Measurements from ENCODE around the gene C5orf15.
"Not testable (repeated sequence)": the region's sequence is repeated elsewhere in the genome, so short reads cannot be mapped to it uniquely, and the experiment has no call there.

C5orf15 gene

DNA sequence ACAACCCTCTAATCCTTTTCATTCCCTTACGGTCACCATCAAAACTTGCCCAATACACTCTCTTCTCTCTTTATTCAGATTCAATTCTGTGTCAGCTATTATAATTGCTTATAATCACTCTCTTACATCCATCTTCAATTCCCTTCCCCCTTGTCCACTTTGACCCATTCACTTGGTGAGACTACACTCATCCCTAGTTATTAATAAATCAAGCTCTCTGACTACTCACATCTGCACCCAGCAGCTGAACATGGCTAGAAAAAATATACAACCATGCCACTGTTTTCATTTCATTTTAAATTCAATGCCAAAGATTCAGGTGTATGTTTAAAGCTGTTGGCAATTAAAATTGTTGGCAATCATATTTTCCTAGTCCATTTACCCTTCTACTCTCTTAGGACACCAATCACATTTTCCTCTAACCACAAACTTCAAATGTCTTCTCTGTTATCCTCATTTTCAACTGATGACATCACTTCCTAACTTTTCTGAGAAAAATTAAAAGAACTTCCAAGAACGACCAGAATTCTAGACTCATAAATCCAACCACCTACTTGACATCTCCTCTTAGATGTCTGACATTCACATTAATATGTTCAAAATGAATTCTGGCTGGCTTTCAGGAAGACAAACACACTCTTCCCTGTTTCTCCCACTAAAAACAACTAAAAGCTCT is 5.5 kb downstream of the C5orf15 start:
- no peak for DNase-seq (ENCODE audit: low read depth in 2 of 2)

DNA sequence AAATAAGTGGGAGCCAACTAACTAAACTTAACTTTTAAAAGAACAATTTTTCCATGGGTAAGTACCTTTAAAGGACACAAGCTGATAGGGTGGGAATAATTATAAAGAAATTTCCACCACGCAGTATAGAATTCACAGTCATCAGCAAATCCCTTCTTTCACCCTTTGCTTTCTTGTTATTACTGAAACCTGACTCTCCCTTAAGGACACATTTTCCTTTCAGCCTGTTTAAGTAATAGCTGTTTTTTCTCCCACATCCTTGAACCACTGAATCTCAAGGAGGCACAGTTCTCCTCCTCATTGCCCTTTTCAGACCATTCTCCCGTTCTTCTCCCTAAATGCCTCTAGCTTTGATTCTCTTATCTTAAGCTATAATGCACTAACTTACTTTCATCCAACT is 6.3 kb downstream of the C5orf15 start:
- no peak for DNase-seq (ENCODE audit: low read depth in 2 of 2)

GRCh38 chr5:133959643-133960042 is 8.8 kb downstream of the C5orf15 start:
- no peak for DNase-seq (ENCODE audit: low read depth in 2 of 2)

DNA sequence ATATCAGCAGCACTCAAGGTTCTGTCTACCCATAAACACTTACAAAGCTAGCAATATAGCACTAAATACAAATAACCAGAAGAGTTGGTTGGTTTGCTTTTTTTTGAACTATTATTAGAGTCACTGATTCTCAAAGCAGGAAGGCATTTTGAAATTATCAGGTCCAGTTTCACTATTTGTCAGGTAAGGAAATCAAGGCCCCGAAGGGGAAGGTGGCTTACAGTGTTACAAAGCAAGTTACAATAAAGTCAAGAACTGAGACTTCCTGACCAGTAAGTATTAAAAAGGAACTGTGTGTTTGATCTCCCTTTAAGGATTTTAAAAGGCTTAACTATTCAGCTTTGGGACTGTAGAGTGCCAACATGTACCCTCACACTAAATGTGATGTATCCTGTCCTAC is 10.8 kb downstream of the C5orf15 start:
- DNase-seq (ENCODE audit: low read depth in 2 of 2) = no peak

GRCh38 chr5:133957080-133957479 is 11.3 kb downstream of the C5orf15 start:
- DNase-seq (ENCODE audit: low read depth in 2 of 2) = no peak

DNA sequence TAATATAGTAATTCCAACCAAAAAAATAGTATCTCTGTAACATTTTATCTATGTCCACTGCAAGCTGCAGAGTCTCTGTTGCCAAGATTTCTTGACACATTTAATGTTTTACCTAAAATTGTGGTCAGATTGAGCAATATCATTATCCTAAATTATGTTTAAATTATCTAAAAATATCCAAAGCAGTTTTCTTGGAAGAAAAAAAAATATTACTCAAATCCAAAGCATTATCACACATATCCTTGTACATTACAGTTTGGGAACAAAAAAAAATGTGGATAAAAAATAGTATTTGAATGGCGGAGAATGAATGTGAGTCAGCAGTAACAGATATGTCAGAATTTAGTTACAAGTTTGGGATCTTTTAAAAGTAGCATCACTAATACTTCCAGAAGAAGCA is 12.2 kb downstream of the C5orf15 start:
- DNase-seq (ENCODE audit: low read depth in 2 of 2) = not testable (repeated sequence)

- DNase-seq (ENCODE audit: low read depth in 2 of 2) = no peak
Measured at GRCh38 chr5:133953568-133954145, 14.8 kb downstream of the C5orf15 start.

- no peak for DNase-seq (ENCODE audit: low read depth in 2 of 2)
Measured at GRCh38 chr5:133952729-133953567, 15.5 kb downstream of the C5orf15 start.

DNA sequence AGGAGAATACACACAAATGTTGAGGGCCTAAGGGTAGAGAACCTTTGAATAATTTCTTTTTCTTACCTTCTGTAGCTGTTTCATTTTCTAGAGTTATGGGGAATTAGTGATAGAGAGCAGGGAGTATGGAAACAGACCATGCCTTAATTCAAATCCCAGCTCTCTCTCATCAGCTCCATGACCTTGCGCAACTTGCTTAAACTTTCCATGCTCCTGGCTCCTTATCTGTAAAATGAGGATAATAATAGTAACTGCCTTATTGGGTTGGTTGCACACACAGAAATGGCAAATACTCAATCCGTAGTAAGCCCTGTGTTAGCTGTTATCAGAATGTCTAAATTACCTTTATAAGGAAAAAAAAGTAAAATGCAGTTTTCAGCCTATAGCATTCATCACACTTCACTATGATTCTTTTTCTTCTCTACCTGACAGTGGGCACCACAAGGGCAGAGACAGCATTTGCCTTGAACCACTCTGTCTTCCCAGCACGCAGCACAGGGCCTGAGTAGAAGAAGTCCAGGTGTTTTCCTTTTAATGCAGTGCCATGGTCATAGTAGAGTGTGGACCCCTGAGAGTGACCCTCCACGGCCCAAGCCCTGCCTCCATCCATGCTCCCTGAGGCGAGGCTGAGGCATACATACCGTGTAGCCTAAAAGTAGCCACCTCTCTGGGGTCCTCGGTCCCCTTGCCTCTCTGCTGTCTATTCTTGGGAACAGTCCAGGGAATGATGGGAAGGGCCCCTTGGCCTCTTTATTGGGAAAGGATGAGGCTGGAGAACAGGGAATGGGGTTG is 17.4 kb downstream of the C5orf15 start:
- no peak for DNase-seq (ENCODE audit: low read depth in 2 of 2)

- no peak for DNase-seq (ENCODE audit: low read depth in 2 of 2)
Measured at GRCh38 chr5:133948721-133949120, 19.7 kb downstream of the C5orf15 start.

DNA sequence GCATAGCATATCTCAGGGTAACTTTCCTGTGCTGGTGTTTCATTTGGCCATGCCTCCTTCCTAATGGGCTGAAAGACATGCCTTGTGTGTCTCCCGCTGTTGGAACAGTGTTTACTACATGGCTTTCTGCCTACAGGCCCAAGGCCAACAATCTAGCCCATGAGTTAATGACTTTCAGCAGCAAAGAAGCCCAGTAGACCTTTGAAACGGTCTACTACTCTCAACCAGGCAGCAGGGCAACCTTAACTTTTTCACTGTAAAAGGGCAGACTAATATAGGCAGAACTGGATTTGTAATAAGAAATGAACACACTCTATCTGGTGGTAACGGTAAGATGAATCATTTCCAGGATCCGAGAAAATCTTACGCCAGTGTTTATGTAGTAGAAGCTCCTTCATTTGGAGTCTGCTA is 21.0 kb downstream of the C5orf15 start:
- DNase-seq (ENCODE audit: low read depth in 2 of 2) = no peak

GRCh38 chr5:133945568-133945967 is 22.9 kb downstream of the C5orf15 start:
- DNase-seq (ENCODE audit: low read depth in 2 of 2) = no peak

- peak; percentile 44 to 57 for DNase-seq (ENCODE audit: low read depth in 2 of 2)
Measured at GRCh38 chr5:133944263-133945185, 23.9 kb downstream of the C5orf15 start.

DNA sequence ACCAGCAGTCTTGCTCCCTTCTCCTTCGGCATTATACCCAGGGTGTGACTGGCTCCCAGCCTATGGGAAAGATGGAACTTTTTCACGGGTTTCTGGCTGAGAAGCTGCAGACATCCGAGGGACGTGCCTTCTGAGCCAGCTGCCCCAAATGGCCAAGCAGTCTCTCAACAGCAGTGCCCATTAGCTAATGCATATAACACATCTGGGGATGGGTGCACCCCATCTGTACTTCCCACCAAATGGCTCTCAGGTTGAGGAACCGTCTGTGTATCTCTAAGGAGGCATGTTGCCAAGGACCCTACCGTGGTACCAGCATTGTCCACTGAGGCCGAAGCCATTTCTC is 25.0 kb downstream of the C5orf15 start:
- DNase-seq (ENCODE audit: low read depth in 2 of 2) = no peak

GRCh38 chr5:133942614-133943474 is 25.6 kb downstream of the C5orf15 start:
- DNase-seq (ENCODE audit: low read depth in 2 of 2) = no peak

DNA sequence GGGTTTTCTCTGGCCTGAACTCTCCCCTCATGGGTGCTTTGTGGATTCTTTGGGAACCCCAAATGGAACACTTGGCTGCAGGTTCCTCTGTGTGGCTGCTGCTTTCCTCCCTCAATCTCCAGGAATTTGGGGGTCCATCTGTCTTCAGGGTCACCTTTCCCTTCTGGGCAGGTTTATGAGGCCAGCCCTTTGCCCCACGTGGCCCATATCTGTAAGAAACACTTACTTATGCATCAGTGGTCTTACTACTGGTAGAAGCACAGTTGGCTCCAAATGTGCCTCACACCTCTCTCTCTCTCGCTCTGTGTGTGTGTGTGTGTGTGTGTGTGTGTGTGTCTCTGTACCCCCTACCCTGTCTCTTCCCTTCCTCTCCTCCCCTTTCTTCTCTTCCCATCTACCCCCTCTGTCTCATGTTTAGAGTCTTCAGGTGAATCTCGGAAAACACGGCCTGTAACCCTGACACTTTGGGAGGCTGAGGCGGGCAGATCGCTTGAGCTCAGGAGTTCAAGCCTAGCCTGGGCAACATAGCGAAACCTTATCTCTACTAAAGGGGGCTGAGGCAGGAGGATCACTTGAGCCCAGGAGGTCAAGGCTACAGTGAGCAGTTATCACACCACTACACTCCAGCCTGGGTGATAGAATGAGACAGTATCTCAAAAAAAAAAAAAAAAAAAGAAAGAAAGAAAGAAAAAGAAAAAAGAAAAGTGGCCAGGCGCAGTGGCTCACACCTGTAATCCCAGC is 26.8 kb downstream of the C5orf15 start:
- DNase-seq (ENCODE audit: low read depth in 2 of 2) = no peak

- DNase-seq (ENCODE audit: low read depth in 2 of 2) = no peak
Measured at GRCh38 chr5:133939668-133940067, 28.8 kb downstream of the C5orf15 start.

DNA sequence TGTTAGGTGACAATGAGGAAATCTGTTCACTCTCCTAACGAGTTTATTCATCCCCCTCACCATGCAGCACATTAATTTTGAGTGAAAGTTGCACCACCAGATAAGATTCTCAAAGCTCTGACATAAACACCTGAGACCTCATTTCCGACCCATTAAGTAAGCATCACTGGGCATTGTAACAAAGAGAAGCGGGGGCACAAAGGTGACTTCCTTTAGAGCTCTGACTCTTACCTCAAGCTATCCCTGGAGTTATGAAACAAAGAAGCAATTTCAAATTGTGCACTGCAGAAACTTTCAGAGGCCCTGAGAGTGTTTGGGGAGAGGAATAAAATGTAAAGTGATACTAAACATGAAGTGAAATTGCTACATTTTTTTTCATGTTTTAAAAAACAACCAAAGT is 29.5 kb downstream of the C5orf15 start:
- DNase-seq (ENCODE audit: low read depth in 2 of 2) = no peak

DNA sequence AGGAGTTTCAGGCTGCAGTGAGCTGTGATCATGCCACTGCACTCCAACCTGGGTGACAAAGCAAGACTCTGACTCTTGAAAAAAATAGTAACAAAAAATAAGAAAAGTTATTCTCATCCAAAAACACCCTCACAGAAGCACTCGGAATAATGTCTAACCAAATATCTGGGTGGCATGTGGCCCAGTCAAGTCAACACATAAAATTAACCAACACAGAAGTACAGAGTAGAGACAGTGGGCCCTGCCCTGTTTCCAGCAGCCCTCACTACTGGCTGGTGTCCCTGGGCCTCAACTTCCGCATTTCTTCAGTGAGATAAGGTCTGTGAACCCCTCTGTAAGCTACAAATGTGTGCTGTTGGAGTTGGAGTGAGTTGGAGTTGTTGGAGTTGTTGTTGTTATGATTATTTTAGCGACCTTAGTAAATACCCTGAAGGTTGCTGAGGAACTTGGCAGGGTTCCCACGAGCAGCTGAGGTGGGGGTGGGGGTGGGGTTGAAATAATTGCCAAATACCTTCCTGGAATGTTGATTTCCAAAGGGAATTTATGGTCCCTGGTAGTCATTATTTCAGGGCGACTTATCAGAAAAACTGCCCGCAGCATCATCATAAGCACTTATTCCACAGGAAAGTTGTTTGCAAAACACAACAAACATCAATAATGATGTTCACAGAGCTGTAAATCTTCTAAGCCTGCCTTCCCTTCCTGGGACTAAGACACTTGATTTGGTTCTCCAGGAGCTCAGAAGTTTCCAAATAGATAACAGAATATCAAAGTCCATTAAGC is 30.2 kb downstream of the C5orf15 start:
- no peak for DNase-seq (ENCODE audit: low read depth in 2 of 2)

Measured in stimulated activated CD4-positive, alpha-beta T cell treated with anti-CD3 and anti-CD28 coated beads, Interleukin-4, amount 100 ng/mL, for 48 hours (primary cell).